Endothelial cell of umbilical vein (primary cell): ENCODE measurements around the gene JAZF1. TPM values are rescaled to one million over a fixed set of nuclear protein-coding genes. Genes with fewer than 3 reads are reported as not detected.

Experiments used
- BruUV-seq: library from RNA; stranded (reverse); fragments of 400-500 nt; replicated peaks from 2 replicates; lab custom pipeline; 2021; lab: Mats Ljungman, UMichigan
- CTCF ChIA-PET: fragments of 300-600, 350-600 bp; sonication (Branson Sonifier 250); formaldehyde crosslinking; loops from one replicate; lab custom pipeline; 2021; ENCODE audit warnings: antibody characterized with exemption, inconsistent platforms; lab: Charles Lee
- POLR2A ChIA-PET: fragments of 300-600, 350-600 bp; sonication (Branson Sonifier 250); formaldehyde crosslinking; loops from one replicate; lab custom pipeline; 2021; ENCODE audit warnings: antibody characterized with exemption, inconsistent platforms; lab: Charles Lee
- DNase-seq: peaks from one replicate; pipeline ENCODE4 v3.0.0-alpha.2; 2011; ENCODE audit warnings: low read depth, low spot score
- FAIRE-seq: peaks from 2 replicates; lab custom pipeline; 2011; peaks lifted over from hg19 to GRCh38; lab: Jason Lieb, UNC
- H2AFZ ChIP-seq: 2 replicates; pipeline ENCODE4 v1.6.0; 2012; ENCODE audit warnings: low read depth, low read length, control low read depth, inconsistent platforms
- H3K27ac ChIP-seq: 2 replicates; pipeline ENCODE4 v1.5.1; 2011; ENCODE audit warnings: low read depth, mild to moderate bottlenecking, control low read depth, low read length, moderate library complexity; ENCODE audit not compliant: insufficient read depth
- H3K27me3 ChIP-seq, 2 experiments: 2 replicates each; pipeline versions ENCODE4 v1.6.0 to v1.6.1; 2011; ENCODE audit warnings: low read length in 2 of 2, mixed read lengths in 1 of 2; ENCODE audit not compliant: control insufficient read depth in 2 of 2, insufficient read depth in 2 of 2
- H3K36me3 ChIP-seq, 2 experiments: 2 replicates in 1 of 2; 3 replicates in 1 of 2; pipeline ENCODE4 v1.5.1; 2011; ENCODE audit warnings: low read length in 2 of 2, mild to moderate bottlenecking in 1 of 2, moderate library complexity in 1 of 2; ENCODE audit not compliant: control insufficient read depth in 2 of 2, insufficient read depth in 2 of 2; ENCODE audit errors: extremely low read depth in 1 of 2
- H3K4me1 ChIP-seq: 3 replicates; pipeline ENCODE4 v1.5.1; 2011; ENCODE audit warnings: mild to moderate bottlenecking, low read length; ENCODE audit not compliant: control insufficient read depth, insufficient read depth; ENCODE audit errors: extremely low read depth
- H3K4me2 ChIP-seq: 2 replicates; pipeline ENCODE4 v1.6.1; 2011; ENCODE audit warnings: low read length, control low read depth, mixed read lengths; ENCODE audit not compliant: insufficient read depth
- H3K4me3 ChIP-seq, 3 experiments: fragments of 200-600 bp in 1 of 3; sonication (generic), shearing (Covaris generic) in 1 of 3; replicated peaks in 1 of 3; 2 replicates each; pipeline ENCODE4 v1.5.1; 2011 to 2016; ENCODE audit warnings: control low read depth in 3 of 3, low read length in 3 of 3, mild to moderate bottlenecking in 2 of 3, inconsistent platforms in 1 of 3, low read depth in 1 of 3, moderate library complexity in 1 of 3; ENCODE audit not compliant: insufficient read depth in 1 of 3
- H3K79me2 ChIP-seq: 2 replicates; pipeline ENCODE4 v1.6.0; 2012; ENCODE audit warnings: low read length, inconsistent platforms; ENCODE audit not compliant: control insufficient read depth, insufficient read depth
- H3K9ac ChIP-seq: replicated peaks from 2 replicates; pipeline ENCODE3; 2011; ENCODE audit warnings: low read length, control low read depth; ENCODE audit not compliant: insufficient read depth; ENCODE audit errors: extremely low read depth
- H3K9me1 ChIP-seq: replicated peaks from 3 replicates; pipeline ENCODE4 v1.6.0; 2011; ENCODE audit warnings: mild to moderate bottlenecking, low read length; ENCODE audit not compliant: control insufficient read depth, insufficient read depth; ENCODE audit errors: extremely low read depth
- H3K9me3 ChIP-seq: replicated peaks from 2 replicates; pipeline ENCODE4 v1.5.1; 2012; ENCODE audit warnings: low read length, inconsistent platforms; ENCODE audit not compliant: control insufficient read depth, insufficient read depth
- H4K20me1 ChIP-seq: replicated peaks from 2 replicates; pipeline ENCODE3; 2011; ENCODE audit warnings: mild to moderate bottlenecking, low read length; ENCODE audit not compliant: control insufficient read depth, insufficient read depth; ENCODE audit errors: extremely low read depth
- CTCF ChIP-seq, 2 donors: IDR thresholded peaks; 1 replicate in 1 of 2; 2 replicates in 1 of 2; pipeline ENCODE4 v1.5.1; 2011; ENCODE audit warnings: low read length in 2 of 2, mild to moderate bottlenecking in 2 of 2, moderate library complexity in 2 of 2, control low read depth in 1 of 2, inconsistent platforms in 1 of 2, low read depth in 1 of 2; ENCODE audit not compliant: insufficient read depth in 1 of 2; ENCODE audit errors: extremely low read depth in 1 of 2
- EZH2 ChIP-seq: IDR thresholded peaks from 2 replicates; pipeline ENCODE4 v1.6.1; 2012; ENCODE audit warnings: borderline replicate concordance, low read depth, mild to moderate bottlenecking, moderate library complexity, low read length, inconsistent platforms; ENCODE audit not compliant: severe bottlenecking
- GATA2 ChIP-seq: IDR thresholded peaks from 2 replicates; pipeline ENCODE4 v1.7.0; 2011; ENCODE audit warnings: low read depth, mild to moderate bottlenecking, moderate library complexity, mixed read lengths, low read length; ENCODE audit not compliant: insufficient read length, insufficient read depth
- JUN ChIP-seq: IDR thresholded peaks from 2 replicates; pipeline ENCODE4 v1.6.1; 2011; ENCODE audit warnings: borderline replicate concordance, low read depth; ENCODE audit not compliant: insufficient read length, insufficient read depth
- MAX ChIP-seq: IDR thresholded peaks from 2 replicates; pipeline ENCODE4 v1.6.1; 2011; ENCODE audit not compliant: insufficient read depth, insufficient read length
- POLR2A ChIP-seq: IDR thresholded peaks from 2 replicates; pipeline ENCODE4 v1.6.1; 2012; ENCODE audit warnings: low read depth, mild to moderate bottlenecking, control low read depth, low read length
- POLR2AphosphoS5 ChIP-seq: IDR thresholded peaks from 2 replicates; pipeline ENCODE4 v1.6.1; 2012; ENCODE audit warnings: low read depth, mild to moderate bottlenecking, control low read depth, low read length, moderate library complexity; ENCODE audit not compliant: insufficient read depth
- dilution Hi-C: fragments of 300-500 bp; cut with MboI; formaldehyde crosslinking; loops from one replicate; pipeline ENCODE4 v1.15.0; 2019; ENCODE audit warnings: low sequenced_read_pairs; ENCODE audit not compliant: extremely low pct_ligation_motif_present
- intact Hi-C: fragments of 100-400 bp; cut with micrococcal nuclease; formaldehyde crosslinking; loops from one replicate; pipeline ENCODE4 v1.10.0; 2022
- polyA plus RNA-seq, 4 experiments: library from polyadenylated mRNA; depleted of rRNA in 3 of 4; stranded (reverse) in 3 of 4; unstranded in 1 of 4; fragments of >200 nt; gene quantifications; 2 replicates each; pipeline versions ENCODE4 v1.2.1 to v1.2.3, GENCODE V29; 2011 to 2012; ENCODE audit warnings: missing spikeins in 1 of 4
- total RNA-seq: library from RNA; stranded (reverse); gene quantifications from 2 replicates; pipeline ENCODE4 v1.2.3, GENCODE V29; 2021

Gene JAZF1
- total and polyA plus RNA-seq, 2 donors (not counting 3 experiments of a cell fraction or from before 2014, with no cell fraction given): 2.5 to 16.9 TPM

GRCh38 chr7:28181416-28181815 lies 821 bp upstream of the JAZF1 start:
- intact Hi-C loops: loop anchor here (2.0 kb wide), 3 partner anchors 25 to 85 kb away; no protein-coding TSS in a partner anchor
- DNase-seq (no peak), FAIRE-seq (no peak)
- H3K4me2 ChIP-seq: no peak overlapping the region
- no peak overlapping the region for H3K27ac ChIP-seq
- POLR2A ChIA-PET: no interaction called here
- TF ChIP-seq POLR2A: no peak
- no peak for TF ChIP-seq POLR2AphosphoS5
- no peak for TF ChIP-seq JUN
- TF ChIP-seq MAX: no peak
- TF ChIP-seq GATA2: no peak
- H3K9me1 ChIP-seq: no peaks in the 10 kb centered on the region
- no peak overlapping the region for H3K9ac ChIP-seq
- no peaks in the 10 kb centered on the region for H3K27me3 ChIP-seq
- no TSS peak for BruUV-seq
- CTCF ChIA-PET: interaction anchor here (0.9 kb wide), 1 partner anchor 34 kb away, joined by 3 read pairs; no protein-coding TSS in a partner anchor
- H3K79me2 ChIP-seq: peaks cover 13% of the 10 kb centered on the region
- no peaks in the 10 kb centered on the region for H3K9me3 ChIP-seq
- H3K4me3 ChIP-seq: no peak overlapping the region
- no peak overlapping the region for H2AFZ ChIP-seq
- dilution Hi-C loops: no loop called here
- H3K36me3 ChIP-seq: no peaks in the 10 kb centered on the region
- peaks cover 12% of the 10 kb centered on the region for H3K4me1 ChIP-seq
- no peaks in the 10 kb centered on the region for H4K20me1 ChIP-seq

GRCh38 chr7:28180031-28180363 lies 598 bp downstream of the JAZF1 start:
- intact Hi-C loops (loop anchor here (2.0 kb wide), 3 partner anchors 27 to 83 kb away; no protein-coding TSS in a partner anchor), dilution Hi-C loops (no loop called here)
- Histone ChIP-seq H2AFZ (no peak overlapping the region), H3K9me1 (no peaks in the 10 kb centered on the region), H3K27me3 (no peaks in the 10 kb centered on the region), H3K36me3 (no peaks in the 10 kb centered on the region), H3K4me2 (no peak overlapping the region), H3K9ac (no peak overlapping the region), H3K79me2 (peaks cover 18% of the 10 kb centered on the region), H3K4me3 (peak overlapping the region in 2 of 3 experiments; percentile 29 to 97), H3K27ac (no peak overlapping the region), H4K20me1 (no peaks in the 10 kb centered on the region), H3K9me3 (no peaks in the 10 kb centered on the region), H3K4me1 (peaks cover 12% of the 10 kb centered on the region)
- CTCF ChIA-PET: interaction anchor here (0.7 kb wide), 1 partner anchor 84 kb away, joined by 3 read pairs; no protein-coding TSS in a partner anchor
- DNase-seq (no peak), FAIRE-seq (no peak)
- POLR2A ChIA-PET: no interaction called here
- BruUV-seq: no TSS peak
- TF ChIP-seq MAX (no peak), CTCF (IDR thresholded peaks at IDR 0.05; ENCODE audit: extremely low read depth in 1 of 2, insufficient read depth in 1 of 2, low read depth in 1 of 2, low read length in 2 of 2) (no peak), POLR2A (no peak), EZH2 (no peak)
